Measurements from ENCODE around the gene CORT.
A peak's percentile ranks its signal among the peaks of the same experiment; 100 is the strongest.
"Not testable (repeated sequence)": the region's sequence is repeated elsewhere in the genome, so short reads cannot be mapped to it uniquely, and the experiment has no call there.

CORT gene

GRCh38 chr1:10449751-10450150, at the start of gene CORT:
Gene CORT, plus strand, starts transcription at chr1:10450031. Its CDS starts 193 bp downstream, at chr1:10450224.
- DNase-seq = no peak

GRCh38 chr1:10401281-10401680, 48.5 kb upstream of the CORT start:
- DNase-seq = no peak

- no peak for DNase-seq
Observed at GRCh38 chr1:10402729-10403274, 47.0 kb upstream of the CORT start.

GRCh38 chr1:10407201-10407600, 42.6 kb upstream of the CORT start:
- no peak for DNase-seq

- DNase-seq = no peak
Observed at GRCh38 chr1:10415211-10415930, 34.5 kb upstream of the CORT start.

GRCh38 chr1:10415967-10416366, 33.9 kb upstream of the CORT start:
- not testable (repeated sequence) for DNase-seq

GRCh38 chr1:10418741-10419140, 31.1 kb upstream of the CORT start:
- DNase-seq = not testable (repeated sequence)

GRCh38 chr1:10419351-10419750, 30.5 kb upstream of the CORT start:
- no peak for DNase-seq

- DNase-seq = no peak
Observed at GRCh38 chr1:10421637-10422036, 28.2 kb upstream of the CORT start.

GRCh38 chr1:10424034-10424433, 25.8 kb upstream of the CORT start:
- DNase-seq = no peak

GRCh38 chr1:10424651-10425050, 25.2 kb upstream of the CORT start:
- no peak for DNase-seq

GRCh38 chr1:10425826-10426534, 23.9 kb upstream of the CORT start:
- DNase-seq = not testable (repeated sequence)

- not testable (repeated sequence) for DNase-seq
Observed at GRCh38 chr1:10426535-10426848, 23.3 kb upstream of the CORT start.

GRCh38 chr1:10428984-10429383, 20.8 kb upstream of the CORT start:
- DNase-seq = no peak

GRCh38 chr1:10429868-10430215, 20.0 kb upstream of the CORT start:
- peak; percentile 55 for DNase-seq

- DNase-seq = peak; percentile 98
Observed at GRCh38 chr1:10430216-10431069, 19.4 kb upstream of the CORT start, which contains the start of gene CENPS. Gene CENPS, plus strand, starts transcription at chr1:10430433. Its CDS starts 85 bp downstream, at chr1:10430518.

GRCh38 chr1:10431070-10431730, 18.6 kb upstream of the CORT start:
- DNase-seq = no peak

GRCh38 chr1:10432910-10433700, 16.7 kb upstream of the CORT start:
- DNase-seq = no peak

GRCh38 chr1:10433790-10434189, 16.0 kb upstream of the CORT start:
- DNase-seq = no peak

GRCh38 chr1:10434590-10434989, 15.2 kb upstream of the CORT start:
- no peak for DNase-seq

GRCh38 chr1:10437052-10437451, 12.8 kb upstream of the CORT start:
- no peak for DNase-seq

- no peak for DNase-seq
Observed at GRCh38 chr1:10438677-10439163, 11.1 kb upstream of the CORT start.
